Esophagus muscularis mucosa (tissue), 4 donors: ENCODE data around the gene HOXB8. TPM values are rescaled to one million over a fixed set of nuclear protein-coding genes. Genes with fewer than 3 reads are reported as not detected.

ENCODE experiments used
- DNase-seq: peaks from one replicate; pipeline ENCODE4 v3.0.0-alpha.2; 2017; ENCODE audit errors: extremely low spot score
- H3K27ac ChIP-seq, 4 donors: fragments of 200-600 bp; sonication (generic); replicated peaks in 1 of 4; 1 replicate in 3 of 4; 2 replicates in 1 of 4; pipeline ENCODE4 v1.5.1; 2016 to 2019; ENCODE audit warnings: mild to moderate bottlenecking in 1 of 4
- H3K27me3 ChIP-seq, 4 donors: fragments of 200-600 bp; sonication (generic); one replicate each; pipeline versions ENCODE4 v1.5.1 to v1.6.0; 2016 to 2019
- H3K36me3 ChIP-seq, 4 donors: fragments of 200-600 bp; sonication (generic); one replicate each; pipeline ENCODE4 v1.5.1; 2016 to 2019
- H3K4me1 ChIP-seq, 4 donors: fragments of 200-600 bp; sonication (generic); one replicate each; pipeline ENCODE4 v1.5.1; 2016 to 2019
- H3K4me3 ChIP-seq, 4 donors: fragments of 200-600 bp; sonication (generic); 1 replicate in 2 of 4; 2 replicates in 2 of 4; pipeline ENCODE4 v1.5.1; 2016 to 2019; ENCODE audit warnings: mild to moderate bottlenecking in 4 of 4, moderate library complexity in 1 of 4
- H3K9me3 ChIP-seq, 4 donors: fragments of 200-600 bp; sonication (generic); 1 replicate in 3 of 4; 2 replicates in 1 of 4; pipeline ENCODE4 v1.5.1; 2016 to 2019
- EP300 ChIP-seq: sonication (generic); formaldehyde crosslinking; IDR thresholded peaks from one replicate; pipeline ENCODE4 v1.6.1; 2017; ENCODE audit warnings: antibody characterized with exemption
- POLR2A ChIP-seq: fragments of 450-650 bp; IDR thresholded peaks from one replicate; pipeline ENCODE4 v1.6.1; 2017; ENCODE audit warnings: antibody characterized with exemption, moderate library complexity, mild to moderate bottlenecking, low read depth
- POLR2AphosphoS5 ChIP-seq, 2 donors: sonication (generic); formaldehyde crosslinking; IDR thresholded peaks; one replicate each; pipeline ENCODE4 v1.6.1; 2017; ENCODE audit warnings: antibody characterized with exemption in 2 of 2
- WGBS: methylation state at CpG from one replicate; pipeline ENCODE4 v1.1.5; 2018; 5-methylcytosine and 5-hydroxymethylcytosine counted together
- intact Hi-C: fragments of 100-400 bp; cut with DNase I; formaldehyde crosslinking; loops from one replicate; pipeline ENCODE4 v1.15.1; 2023
- total RNA-seq, 4 donors: library from RNA; depleted of rRNA; stranded (reverse); fragments of >200 nt; gene quantifications; one replicate each; pipeline versions ENCODE4 v1.1.0 to v1.2.1, GENCODE V29; 2016
- TF ChIP-seq, protein P1 (sequence below), 3 experiments: fragments of 200-600 bp in 2 of 3; fragments of 450-650 bp in 1 of 3; sonication (generic) in 2 of 3; IDR thresholded peaks; one replicate each; pipeline ENCODE4 v1.5.1; 2017 to 2019; ENCODE audit warnings: antibody characterized with exemption in 3 of 3, mild to moderate bottlenecking in 2 of 3, moderate library complexity in 1 of 3

The HOXB8 gene
- total RNA-seq, 4 donors from 2014 or later, result not detected

DNA sequence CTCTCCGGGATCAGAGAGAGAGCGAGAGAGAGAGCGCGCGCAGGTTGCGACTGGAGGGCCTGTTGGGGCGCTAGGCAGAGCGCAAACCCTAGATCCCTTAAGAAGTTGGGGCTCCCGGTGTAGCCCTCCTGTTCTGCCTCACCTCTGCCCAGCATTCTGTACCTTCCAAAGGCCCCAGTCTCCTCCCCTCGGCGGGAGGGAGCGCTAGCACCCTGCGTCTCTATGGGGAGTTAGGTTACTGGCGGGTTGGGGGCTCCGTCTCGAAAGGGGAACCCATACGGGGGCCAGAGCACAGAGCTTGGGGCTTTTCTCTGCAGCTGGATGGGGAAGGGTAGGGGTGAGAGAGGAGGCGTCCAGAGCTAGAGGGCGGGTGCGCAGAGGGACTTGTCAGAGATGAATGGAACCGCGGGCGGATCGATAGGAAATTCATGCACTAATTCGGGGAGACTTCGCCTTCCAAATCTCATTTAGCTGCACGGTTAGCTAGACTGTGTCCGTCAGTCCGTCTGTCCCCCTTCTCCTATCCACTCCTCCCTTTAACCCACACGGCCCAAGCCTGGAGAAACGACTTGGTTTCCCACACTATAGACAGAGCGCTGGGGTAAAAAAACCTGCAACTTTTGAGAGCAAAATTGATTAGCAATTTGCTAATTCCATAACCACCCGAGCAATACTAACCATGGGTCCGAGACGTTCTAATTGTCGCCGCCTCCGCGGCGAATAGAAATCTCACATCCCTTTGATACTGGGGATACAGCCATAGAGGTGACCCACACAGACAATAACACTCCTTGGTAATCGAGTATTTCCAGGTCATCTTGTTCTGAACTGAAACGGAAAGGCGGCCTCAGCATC, 36.2 kb downstream of the HOXB8 start:
- Histone ChIP-seq H3K27me3 (no peaks in the 10 kb centered on the region), H3K36me3 (no peaks in the 10 kb centered on the region), H3K9me3 (no peaks in the 10 kb centered on the region), H3K4me1 (peaks cover 32 to 84% (median 79%) of the 10 kb centered on the region in 4 donors), H3K4me3 (peak overlapping the region; percentile 66 to 90 (median 77)), H3K27ac (peak overlapping the region; percentile 91 to 97 (median 96))
- WGBS, result 33% methylated on average over 42 of the region's 43 CpGs
- TF ChIP-seq, protein P1, sequence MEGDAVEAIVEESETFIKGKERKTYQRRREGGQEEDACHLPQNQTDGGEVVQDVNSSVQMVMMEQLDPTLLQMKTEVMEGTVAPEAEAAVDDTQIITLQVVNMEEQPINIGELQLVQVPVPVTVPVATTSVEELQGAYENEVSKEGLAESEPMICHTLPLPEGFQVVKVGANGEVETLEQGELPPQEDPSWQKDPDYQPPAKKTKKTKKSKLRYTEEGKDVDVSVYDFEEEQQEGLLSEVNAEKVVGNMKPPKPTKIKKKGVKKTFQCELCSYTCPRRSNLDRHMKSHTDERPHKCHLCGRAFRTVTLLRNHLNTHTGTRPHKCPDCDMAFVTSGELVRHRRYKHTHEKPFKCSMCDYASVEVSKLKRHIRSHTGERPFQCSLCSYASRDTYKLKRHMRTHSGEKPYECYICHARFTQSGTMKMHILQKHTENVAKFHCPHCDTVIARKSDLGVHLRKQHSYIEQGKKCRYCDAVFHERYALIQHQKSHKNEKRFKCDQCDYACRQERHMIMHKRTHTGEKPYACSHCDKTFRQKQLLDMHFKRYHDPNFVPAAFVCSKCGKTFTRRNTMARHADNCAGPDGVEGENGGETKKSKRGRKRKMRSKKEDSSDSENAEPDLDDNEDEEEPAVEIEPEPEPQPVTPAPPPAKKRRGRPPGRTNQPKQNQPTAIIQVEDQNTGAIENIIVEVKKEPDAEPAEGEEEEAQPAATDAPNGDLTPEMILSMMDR (IDR thresholded peaks at IDR 0.05), result peak in 1 of 3 experiments; percentile 4
- TF ChIP-seq POLR2AphosphoS5 (IDR thresholded peaks at IDR 0.05), result no peak
- no peak for TF ChIP-seq EP300
- DNase-seq, result no peak
- intact Hi-C loops, result no loop called here

DNA sequence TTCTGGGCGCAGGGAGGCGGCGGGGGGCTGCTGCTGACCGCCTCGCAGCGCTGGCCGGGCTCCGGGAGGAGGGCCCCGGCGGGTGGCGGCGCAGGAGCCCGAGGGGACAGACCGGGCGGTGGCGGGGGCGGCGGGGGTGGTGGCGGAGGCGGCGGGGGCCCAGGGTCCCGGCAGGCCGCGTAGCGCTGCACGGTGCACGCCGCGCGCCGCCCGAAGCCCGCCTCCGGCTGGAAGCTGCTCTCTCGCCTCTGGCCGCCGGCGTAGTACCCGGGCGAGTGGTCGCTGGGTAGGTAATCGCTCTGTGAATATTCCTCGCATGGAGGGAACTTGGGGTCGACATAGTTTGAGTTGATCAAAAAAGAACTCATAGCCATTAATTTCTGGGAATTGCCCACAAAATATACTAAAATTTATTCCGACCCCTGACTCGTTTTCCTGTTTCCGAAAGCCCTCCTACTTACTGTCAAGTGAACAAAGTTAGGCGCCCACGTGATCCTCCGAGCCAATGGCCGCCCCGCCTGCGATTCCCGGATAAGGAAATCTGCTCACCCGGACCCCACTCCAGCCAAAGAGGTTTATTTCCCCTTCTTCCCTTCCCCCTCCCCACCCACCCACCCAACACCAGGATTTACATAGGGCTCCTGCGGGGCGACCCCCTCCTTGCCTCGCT, 37.0 kb downstream of the HOXB8 start, which contains the start of gene HOXB4:
TSS of gene HOXB4 (minus strand) at position 405 of the 670 bp plus-strand sequence. CDS start at position 374, 31 bp downstream.
- peak; percentile 98 for DNase-seq
- Histone ChIP-seq H3K27ac (peak within 1 kb of the TSS; percentile 91 to 97 (median 96)), H3K27me3 (no peaks in the 10 kb centered on the region), H3K9me3 (no peaks in the 10 kb centered on the region), H3K4me1 (peaks cover 32 to 84% (median 79%) of the 10 kb centered on the region in 4 donors), H3K4me3 (peak within 1 kb of the TSS; percentile 66 to 90 (median 77)), H3K36me3 (no peaks in the 10 kb centered on the region)
- WGBS, result 0% methylated on average over 24 of the region's 58 CpGs
- no peak for TF ChIP-seq EP300
- peak; percentile 68 to 72 for TF ChIP-seq POLR2AphosphoS5 (IDR thresholded peaks at IDR 0.05)
- TF ChIP-seq, protein P1 (IDR thresholded peaks at IDR 0.05), result no peak
- TF ChIP-seq POLR2A, result no peak
- intact Hi-C loops, result loop anchor here (2.0 kb wide), 1 partner anchor 35 kb away; no protein-coding TSS in a partner anchor

DNA sequence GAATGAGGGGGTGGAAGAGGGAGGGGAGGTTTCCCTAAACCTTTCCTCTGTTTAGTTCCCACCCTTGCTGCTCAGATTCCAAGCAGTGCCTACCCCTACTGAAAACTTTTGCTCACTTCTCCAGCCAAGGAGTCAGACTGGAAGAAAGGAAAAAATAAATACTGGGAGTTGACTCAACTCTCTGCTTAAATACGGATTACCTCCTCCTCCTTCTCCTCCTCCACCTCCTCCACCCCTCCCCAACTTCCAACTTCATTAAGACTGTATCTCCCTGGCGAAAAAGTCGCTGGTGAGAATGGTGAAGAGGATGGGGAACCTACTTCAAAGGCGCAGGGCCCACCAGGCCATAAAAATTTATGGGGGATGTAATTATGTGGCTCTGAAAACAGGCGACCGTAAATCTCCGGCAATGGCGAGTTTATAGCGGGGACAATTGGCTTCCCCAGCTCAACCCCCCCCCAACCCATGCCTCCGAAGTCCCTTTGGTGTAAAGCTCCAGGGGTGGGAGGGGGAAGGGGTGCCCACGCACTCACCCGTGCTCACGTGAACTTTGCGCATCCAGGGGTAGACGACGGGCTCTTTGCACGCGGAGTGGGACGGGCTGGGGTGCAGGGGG, 37.7 kb downstream of the HOXB8 start:
- peaks cover 33 to 84% (median 79%) of the 10 kb centered on the region in 4 donors for H3K4me1 ChIP-seq
- DNase-seq, result no peak
- no peaks in the 10 kb centered on the region for H3K9me3 ChIP-seq
- intact Hi-C loops, result loop anchor here (2.0 kb wide), 1 partner anchor 35 kb away; no protein-coding TSS in a partner anchor
- H3K36me3 ChIP-seq, result no peaks in the 10 kb centered on the region
- TF ChIP-seq POLR2AphosphoS5 (IDR thresholded peaks at IDR 0.05) (no peak), POLR2A (no peak), EP300 (no peak)
- TF ChIP-seq, protein P1 (IDR thresholded peaks at IDR 0.05), result no peak
- under 1% methylated on average over 19 of the region's 19 CpGs for WGBS
- no peaks in the 10 kb centered on the region for H3K27me3 ChIP-seq
- H3K4me3 ChIP-seq, result peak overlapping the region; percentile 66 to 90 (median 77)
- peak overlapping the region; percentile 91 to 97 (median 96) for H3K27ac ChIP-seq

DNA sequence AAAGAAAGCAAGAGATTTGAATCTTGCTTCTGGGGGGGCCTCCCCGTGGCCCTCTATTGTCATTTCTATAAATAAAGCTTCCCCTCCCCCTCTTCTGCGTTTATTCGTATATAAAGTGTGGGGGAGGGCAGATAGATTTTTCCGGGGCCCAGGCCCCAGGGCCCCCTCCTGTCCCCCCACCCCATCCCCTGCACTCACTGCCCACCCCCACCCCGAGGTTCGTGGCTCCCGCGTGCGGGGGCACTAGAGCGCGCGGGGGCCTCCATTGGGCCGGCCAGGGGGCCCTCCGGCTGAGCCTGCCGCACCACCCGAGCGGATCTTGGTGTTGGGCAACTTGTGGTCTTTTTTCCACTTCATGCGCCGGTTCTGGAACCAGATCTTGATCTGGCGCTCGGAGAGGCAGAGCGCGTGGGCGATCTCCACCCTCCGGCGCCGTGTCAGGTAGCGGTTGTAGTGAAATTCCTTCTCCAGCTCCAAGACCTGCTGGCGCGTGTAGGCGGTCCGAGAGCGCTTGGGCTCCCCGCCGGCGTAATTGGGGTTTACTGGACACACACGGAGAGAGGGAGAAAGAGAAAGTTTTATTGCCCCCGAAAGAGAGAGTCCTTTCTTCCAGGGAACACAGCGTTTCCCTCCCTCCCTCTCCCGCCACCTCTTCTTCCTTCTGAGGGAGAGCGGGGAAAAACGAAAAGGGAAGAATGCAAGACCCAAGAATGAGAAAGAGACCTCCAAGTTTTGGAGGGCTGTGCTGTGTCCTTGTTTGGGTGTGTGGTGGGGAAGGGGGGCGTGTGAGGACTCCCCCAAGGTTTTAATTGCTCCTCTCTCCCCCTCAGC, 38.4 kb downstream of the HOXB8 start:
- Histone ChIP-seq H3K36me3 (no peaks in the 10 kb centered on the region), H3K4me3 (peak overlapping the region; percentile 66 to 90 (median 77)), H3K9me3 (no peaks in the 10 kb centered on the region), H3K27me3 (no peaks in the 10 kb centered on the region), H3K4me1 (peaks cover 33 to 90% (median 86%) of the 10 kb centered on the region in 4 donors), H3K27ac (peak overlapping the region; percentile 91 to 97 (median 96))
- WGBS, result 4% methylated on average over 11 of the region's 43 CpGs
- no peak for DNase-seq
- TF ChIP-seq, protein P1 (IDR thresholded peaks at IDR 0.05), result no peak
- peak; percentile 40 to 80 for TF ChIP-seq POLR2AphosphoS5 (IDR thresholded peaks at IDR 0.05)
- intact Hi-C loops, result loop anchor here (2.0 kb wide), 1 partner anchor 34 kb away; no protein-coding TSS in a partner anchor
